Natural killer cell (primary cell): ENCODE measurements around the gene GPHN. TPM values are rescaled to one million over a fixed set of nuclear protein-coding genes. Genes with fewer than 3 reads are reported as not detected.

Source experiments
- ATAC-seq, 3 donors: fragments of 150-1000 bp in 2 of 3; fragments of 200-7000 bp in 1 of 3; cut with Tn5 transposase; 1 replicate in 1 of 3; 2 replicates in 2 of 3; pipeline ENCODE4 v1.10.0; 2021; ENCODE audit warnings: mild to moderate bottlenecking in 2 of 3, moderate library complexity in 2 of 3
- DNase-seq, 2 donors: peaks; one replicate each; pipeline versions ENCODE4 v3.0.0 to v3.0.0-alpha.2; 2013 to 2021; ENCODE audit warnings: mixed read lengths in 1 of 2
- H3K27ac ChIP-seq: one replicate; pipeline ENCODE4 v1.5.1; 2013; ENCODE audit warnings: mild to moderate bottlenecking, low read length
- H3K27me3 ChIP-seq: one replicate; pipeline ENCODE4 v1.6.1; 2013; ENCODE audit warnings: low read length; ENCODE audit not compliant: control insufficient read depth, insufficient read depth
- H3K36me3 ChIP-seq: one replicate; pipeline ENCODE4 v1.6.1; 2013; ENCODE audit warnings: low read length; ENCODE audit not compliant: control insufficient read depth, insufficient read depth
- H3K4me1 ChIP-seq: one replicate; pipeline ENCODE4 v1.6.1; 2013; ENCODE audit warnings: low read length; ENCODE audit not compliant: control insufficient read depth, insufficient read depth
- H3K4me3 ChIP-seq: one replicate; pipeline ENCODE4 v1.5.1; 2013; ENCODE audit warnings: low read length
- H3K9me3 ChIP-seq: one replicate; pipeline ENCODE4 v1.6.1; 2013; ENCODE audit warnings: low read length; ENCODE audit not compliant: control insufficient read depth, insufficient read depth
- H3K27ac Mint-ChIP-seq, 2 donors: one replicate each; pipeline ENCODE4 v1.8.0; 2022; ENCODE audit warnings: mild to moderate bottlenecking in 2 of 2, mixed read lengths in 2 of 2, moderate library complexity in 1 of 2
- H3K27me3 Mint-ChIP-seq, 2 donors: one replicate each; pipeline ENCODE4 v1.8.0; 2022; ENCODE audit warnings: low read depth in 2 of 2, mixed read lengths in 2 of 2
- H3K36me3 Mint-ChIP-seq: one replicate; pipeline ENCODE4 v1.8.0; 2022; ENCODE audit warnings: mixed read lengths
- H3K4me1 Mint-ChIP-seq, 2 donors: one replicate each; pipeline ENCODE4 v1.8.0; 2022; ENCODE audit warnings: mixed read lengths in 2 of 2
- H3K4me3 Mint-ChIP-seq: one replicate; pipeline ENCODE4 v1.8.0; 2022; ENCODE audit warnings: mild to moderate bottlenecking, moderate library complexity, mixed read lengths
- H3K9me3 Mint-ChIP-seq, 2 donors: one replicate each; pipeline ENCODE4 v1.8.0; 2022; ENCODE audit warnings: mixed read lengths in 2 of 2
- CTCF ChIP-seq: fragments of 200-600 bp; IDR thresholded peaks from one replicate; pipeline ENCODE4 v1.8.0; 2022; ENCODE audit warnings: antibody characterized with exemption
- WGBS: methylation state at CpG from one replicate; pipeline ENCODE4 v1.1.7; 2013; ENCODE audit warnings: missing lambda C conversion rate; ENCODE audit not compliant: insufficient coverage; 5-methylcytosine and 5-hydroxymethylcytosine counted together
- intact Hi-C: fragments of 100-400 bp; cut with micrococcal nuclease; formaldehyde crosslinking; loops from one replicate; pipeline ENCODE4 v1.14.2; 2022
- total RNA-seq, 4 donors: library from RNA; stranded (reverse); fragments of 120-200 nt in 1 of 4; gene quantifications; one replicate each; pipeline versions ENCODE4 v1.2.3 to v1.2.4, GENCODE V29; 2013 to 2022

Gene GPHN
- total RNA-seq, 3 donors from 2014 or later (not counting 1 experiment from before 2014, with no cell fraction given) = 6.3 to 9.4 (median 8.7) TPM

- DNase-seq = no peak
- no peak overlapping the region for H3K27ac Mint-ChIP-seq
- intact Hi-C loops = no loop called here
- TF ChIP-seq CTCF = no peak
- H3K27me3 Mint-ChIP-seq = no peaks in the 10 kb centered on the region
- Histone ChIP-seq H3K4me3 (no peak overlapping the region), H3K27me3 (no peaks in the 10 kb centered on the region), H3K4me1 (no peaks in the 10 kb centered on the region), H3K36me3 (no peaks in the 10 kb centered on the region), H3K9me3 (peaks cover 17% of the 10 kb centered on the region), H3K27ac (no peak overlapping the region)
- H3K9me3 Mint-ChIP-seq = peaks cover 13 to 16% of the 10 kb centered on the region in 2 donors
- no peak for ATAC-seq
- WGBS = 91% methylated on average over 3 of the region's 3 CpGs
- peaks cover 9% of the 10 kb centered on the region in 2 donors for H3K4me1 Mint-ChIP-seq
- no peak overlapping the region for H3K4me3 Mint-ChIP-seq
- H3K36me3 Mint-ChIP-seq = peaks cover 32% of the 10 kb centered on the region
Observed at GRCh38 chr14:66657780-66658179, 149.8 kb downstream of the GPHN start.

- peaks cover 14% of the 10 kb centered on the region for H3K9me3 ChIP-seq
- intact Hi-C loops = no loop called here
- no peak overlapping the region for H3K4me3 Mint-ChIP-seq
- 89% methylated on average over 4 of the region's 4 CpGs for WGBS
- H3K4me1 ChIP-seq = no peaks in the 10 kb centered on the region
- no peak overlapping the region for H3K27ac Mint-ChIP-seq
- H3K27me3 ChIP-seq = no peaks in the 10 kb centered on the region
- no peak overlapping the region for H3K4me3 ChIP-seq
- peaks cover 38% of the 10 kb centered on the region for H3K36me3 Mint-ChIP-seq
- H3K4me1 Mint-ChIP-seq = no peaks in the 10 kb centered on the region
- H3K36me3 ChIP-seq = no peaks in the 10 kb centered on the region
- H3K9me3 Mint-ChIP-seq = peaks cover 9 to 29% of the 10 kb centered on the region in 2 donors
- no peak for TF ChIP-seq CTCF
- no peak overlapping the region for H3K27ac ChIP-seq
- no peak for ATAC-seq
- no peaks in the 10 kb centered on the region for H3K27me3 Mint-ChIP-seq
- DNase-seq = no peak
Observed at GRCh38 chr14:66662374-66662773, 154.4 kb downstream of the GPHN start.

GRCh38 chr14:66677780-66678179 is 169.8 kb downstream of the GPHN start:
- Histone ChIP-seq H3K9me3 (peaks cover 8% of the 10 kb centered on the region), H3K36me3 (no peaks in the 10 kb centered on the region), H3K27ac (no peak overlapping the region), H3K4me1 (no peaks in the 10 kb centered on the region), H3K27me3 (no peaks in the 10 kb centered on the region), H3K4me3 (no peak overlapping the region)
- H3K36me3 Mint-ChIP-seq = peaks cover 42% of the 10 kb centered on the region
- ATAC-seq = no peak
- no peak overlapping the region for H3K27ac Mint-ChIP-seq
- H3K4me1 Mint-ChIP-seq = no peaks in the 10 kb centered on the region
- H3K27me3 Mint-ChIP-seq = no peaks in the 10 kb centered on the region
- DNase-seq = no peak
- WGBS = no CpG with 5 or more reads among the region's 1 CpG
- intact Hi-C loops = no loop called here
- H3K9me3 Mint-ChIP-seq = peaks cover 22 to 32% of the 10 kb centered on the region in 2 donors
- H3K4me3 Mint-ChIP-seq = no peak overlapping the region
- no peak for TF ChIP-seq CTCF

GRCh38 chr14:66680216-66680615 is 172.3 kb downstream of the GPHN start:
- TF ChIP-seq CTCF = no peak
- intact Hi-C loops = no loop called here
- Mint-ChIP-seq H3K9me3 (peaks cover 19 to 31% of the 10 kb centered on the region in 2 donors), H3K4me3 (no peak overlapping the region), H3K27me3 (no peaks in the 10 kb centered on the region), H3K36me3 (peaks cover 34% of the 10 kb centered on the region), H3K4me1 (no peaks in the 10 kb centered on the region), H3K27ac (no peak overlapping the region)
- ATAC-seq = no peak
- H3K4me3 ChIP-seq = no peak overlapping the region
- DNase-seq = no peak
- no peak overlapping the region for H3K27ac ChIP-seq
- H3K4me1 ChIP-seq = no peaks in the 10 kb centered on the region
- no peaks in the 10 kb centered on the region for H3K27me3 ChIP-seq
- peaks cover 6% of the 10 kb centered on the region for H3K9me3 ChIP-seq
- H3K36me3 ChIP-seq = no peaks in the 10 kb centered on the region
